GM19351 (cell line): ENCODE data around the gene ZYG11A.

Experiments used
- ATAC-seq: cut with Tn5 transposase; IDR thresholded peaks from one replicate; pipeline ENCODE4 v1.9.1; 2021; ENCODE audit warnings: mild to moderate bottlenecking, moderate library complexity; ENCODE audit not compliant: unreplicated experiment

ZYG11A gene

GRCh38 chr1:52876843-52877242, 34.3 kb downstream of the ZYG11A start:
- no peak for ATAC-seq

- ATAC-seq = no peak
Measured at GRCh38 chr1:52877554-52877953, 35.0 kb downstream of the ZYG11A start.

GRCh38 chr1:52880206-52880605, 37.6 kb downstream of the ZYG11A start:
- no peak for ATAC-seq

GRCh38 chr1:52887483-52887882, 44.9 kb downstream of the ZYG11A start:
- no peak for ATAC-seq

GRCh38 chr1:52892424-52893215, 50.1 kb downstream of the ZYG11A start:
- no peak for ATAC-seq

GRCh38 chr1:52899445-52899894, 56.9 kb downstream of the ZYG11A start:
- no peak for ATAC-seq

GRCh38 chr1:52900402-52900801, 57.8 kb downstream of the ZYG11A start:
- no peak for ATAC-seq

- ATAC-seq = no peak
Measured at GRCh38 chr1:52901384-52901783, 58.8 kb downstream of the ZYG11A start.

GRCh38 chr1:52904208-52904926, 61.8 kb downstream of the ZYG11A start:
- ATAC-seq = no peak

GRCh38 chr1:52904927-52905698, 62.6 kb downstream of the ZYG11A start:
- ATAC-seq = no peak

GRCh38 chr1:52906135-52906603, 63.6 kb downstream of the ZYG11A start:
- no peak for ATAC-seq

GRCh38 chr1:52907068-52907811, 64.7 kb downstream of the ZYG11A start:
- ATAC-seq = no peak

GRCh38 chr1:52907812-52908153, 65.2 kb downstream of the ZYG11A start:
- no peak for ATAC-seq

GRCh38 chr1:52911541-52911940, 69.0 kb downstream of the ZYG11A start:
- ATAC-seq = no peak

GRCh38 chr1:52913014-52913413, 70.5 kb downstream of the ZYG11A start:
- ATAC-seq = no peak

GRCh38 chr1:52913537-52913936, 71.0 kb downstream of the ZYG11A start:
- ATAC-seq = no peak

GRCh38 chr1:52914463-52914862, 71.9 kb downstream of the ZYG11A start:
- no peak for ATAC-seq

GRCh38 chr1:52915211-52915854, 72.8 kb downstream of the ZYG11A start:
- ATAC-seq = no peak

- no peak for ATAC-seq
Measured at GRCh38 chr1:52915855-52916220, 73.3 kb downstream of the ZYG11A start.

- ATAC-seq = no peak
Measured at GRCh38 chr1:52916241-52916975, 73.8 kb downstream of the ZYG11A start.
